Smooth muscle cell (in vitro differentiated cells): Measurements from ENCODE around the gene STARD9. TPM values are rescaled to one million over a fixed set of nuclear protein-coding genes. Genes with fewer than 3 reads are reported as not detected.

Experiments used
- DNase-seq: peaks from one replicate; lab custom pipeline; 2025; ENCODE audit not compliant: unreplicated experiment; lab: John Stamatoyannopoulos, UW
- H2AFZ ChIP-seq: fragments of 200-600 bp; sonication (generic); 2 replicates; pipeline ENCODE4 v1.6.0; 2016; ENCODE audit warnings: antibody characterized with exemption, low read depth, mild to moderate bottlenecking
- H3F3A ChIP-seq: fragments of 200-600 bp; sonication (generic); 2 replicates; pipeline ENCODE4 v1.6.0; 2017; ENCODE audit warnings: antibody characterized with exemption, low read depth
- H3K27ac ChIP-seq: fragments of 200-600 bp; sonication (generic); 2 replicates; pipeline ENCODE4 v1.5.1; 2016; ENCODE audit warnings: low read depth, mild to moderate bottlenecking
- H3K27me3 ChIP-seq: fragments of 200-600 bp; sonication (generic); 2 replicates; pipeline ENCODE4 v1.6.1; 2016; ENCODE audit warnings: low read depth, mild to moderate bottlenecking
- H3K36me3 ChIP-seq: fragments of 200-600 bp; sonication (generic); 2 replicates; pipeline ENCODE4 v1.5.1; 2016; ENCODE audit warnings: low read depth
- H3K4me1 ChIP-seq: fragments of 200-600 bp; sonication (generic); 2 replicates; pipeline ENCODE4 v1.5.1; 2016; ENCODE audit warnings: low read depth
- H3K4me2 ChIP-seq: fragments of 200-600 bp; sonication (generic); 2 replicates; pipeline ENCODE4 v1.6.0; 2016; ENCODE audit warnings: mild to moderate bottlenecking
- H3K4me3 ChIP-seq: fragments of 200-600 bp; sonication (generic); 2 replicates; pipeline ENCODE4 v1.5.1; 2016; ENCODE audit warnings: mild to moderate bottlenecking
- H3K79me2 ChIP-seq: fragments of 200-600 bp; sonication (generic); 2 replicates; pipeline ENCODE4 v1.6.0; 2016; ENCODE audit warnings: low read depth, mild to moderate bottlenecking
- H3K9ac ChIP-seq: fragments of 200-600 bp; sonication (generic); 2 replicates; pipeline ENCODE4 v1.6.0; 2016; ENCODE audit warnings: low read depth
- H3K9me3 ChIP-seq: fragments of 200-600 bp; sonication (generic); replicated peaks from 2 replicates; pipeline ENCODE4 v1.5.1; 2016; ENCODE audit warnings: low read depth
- H4K20me1 ChIP-seq: fragments of 200-600 bp; sonication (generic); 2 replicates; pipeline ENCODE4 v1.6.0; 2016; ENCODE audit warnings: low read depth
- WGBS: methylation state at CpG from one replicate; pipeline ENCODE4 v1.1.7; 2016; ENCODE audit warnings: low lambda C conversion rate; 5-methylcytosine and 5-hydroxymethylcytosine counted together
- polyA plus RNA-seq: library from polyadenylated mRNA; unstranded; fragments of >200 nt; fragmentation: Nextera tagmentation; extraction: Ambion mirVana; gene quantifications from 2 replicates; pipeline ENCODE4 v1.2.1, GENCODE V29; 2016
- total RNA-seq: library from RNA; depleted of rRNA; stranded (reverse); fragments of >200 nt; gene quantifications from 2 replicates; pipeline ENCODE4 v1.2.3, GENCODE V29; 2014
- TF ChIP-seq, protein P1 (sequence below): fragments of 200-600 bp; sonication (generic); IDR thresholded peaks from 2 replicates; pipeline ENCODE4 v1.5.1; 2017; ENCODE audit warnings: borderline replicate concordance, mild to moderate bottlenecking, antibody characterized with exemption; ENCODE audit not compliant: insufficient read depth, poor library complexity, severe bottlenecking

Gene STARD9
- total and polyA plus RNA-seq, 2 experiments from 2014 or later, result 1.6 to 6.3 TPM

DNA sequence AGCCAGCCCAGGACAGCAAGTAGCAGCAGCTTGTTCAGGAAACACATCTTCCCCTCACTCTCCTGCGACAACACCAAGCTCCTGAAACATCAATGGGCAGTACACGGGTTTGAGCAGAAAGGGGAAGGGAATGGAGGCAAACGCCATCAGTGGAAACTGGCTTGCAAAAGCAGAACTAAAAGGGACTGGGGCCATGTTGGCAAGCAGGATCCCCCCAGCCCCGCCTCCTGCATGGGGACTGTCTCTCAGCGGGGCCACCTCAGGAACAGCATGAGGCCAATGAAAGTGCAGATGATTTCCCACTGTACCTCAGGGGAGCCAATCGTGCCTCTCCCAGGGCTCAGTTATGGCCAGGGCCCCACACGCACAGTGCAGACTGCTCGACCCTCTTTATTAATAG lies 154.7 kb downstream of the STARD9 start:
- DNase-seq, result no peak
- TF ChIP-seq, protein P1, sequence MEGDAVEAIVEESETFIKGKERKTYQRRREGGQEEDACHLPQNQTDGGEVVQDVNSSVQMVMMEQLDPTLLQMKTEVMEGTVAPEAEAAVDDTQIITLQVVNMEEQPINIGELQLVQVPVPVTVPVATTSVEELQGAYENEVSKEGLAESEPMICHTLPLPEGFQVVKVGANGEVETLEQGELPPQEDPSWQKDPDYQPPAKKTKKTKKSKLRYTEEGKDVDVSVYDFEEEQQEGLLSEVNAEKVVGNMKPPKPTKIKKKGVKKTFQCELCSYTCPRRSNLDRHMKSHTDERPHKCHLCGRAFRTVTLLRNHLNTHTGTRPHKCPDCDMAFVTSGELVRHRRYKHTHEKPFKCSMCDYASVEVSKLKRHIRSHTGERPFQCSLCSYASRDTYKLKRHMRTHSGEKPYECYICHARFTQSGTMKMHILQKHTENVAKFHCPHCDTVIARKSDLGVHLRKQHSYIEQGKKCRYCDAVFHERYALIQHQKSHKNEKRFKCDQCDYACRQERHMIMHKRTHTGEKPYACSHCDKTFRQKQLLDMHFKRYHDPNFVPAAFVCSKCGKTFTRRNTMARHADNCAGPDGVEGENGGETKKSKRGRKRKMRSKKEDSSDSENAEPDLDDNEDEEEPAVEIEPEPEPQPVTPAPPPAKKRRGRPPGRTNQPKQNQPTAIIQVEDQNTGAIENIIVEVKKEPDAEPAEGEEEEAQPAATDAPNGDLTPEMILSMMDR, result no peak
- Histone ChIP-seq H3K9me3 (no peaks in the 10 kb centered on the region), H3K4me3 (no peak overlapping the region), H3K4me2 (no peak overlapping the region), H3K27ac (no peak overlapping the region), H3K9ac (no peak overlapping the region), H3F3A (no peaks in the 10 kb centered on the region), H3K79me2 (peaks cover under 1% of the 10 kb centered on the region), H3K36me3 (peaks cover under 1% of the 10 kb centered on the region), H3K4me1 (no peaks in the 10 kb centered on the region), H4K20me1 (peaks cover under 1% of the 10 kb centered on the region), H2AFZ (no peak overlapping the region), H3K27me3 (no peaks in the 10 kb centered on the region)
- 93% methylated on average over 8 of the region's 8 CpGs for WGBS

DNA sequence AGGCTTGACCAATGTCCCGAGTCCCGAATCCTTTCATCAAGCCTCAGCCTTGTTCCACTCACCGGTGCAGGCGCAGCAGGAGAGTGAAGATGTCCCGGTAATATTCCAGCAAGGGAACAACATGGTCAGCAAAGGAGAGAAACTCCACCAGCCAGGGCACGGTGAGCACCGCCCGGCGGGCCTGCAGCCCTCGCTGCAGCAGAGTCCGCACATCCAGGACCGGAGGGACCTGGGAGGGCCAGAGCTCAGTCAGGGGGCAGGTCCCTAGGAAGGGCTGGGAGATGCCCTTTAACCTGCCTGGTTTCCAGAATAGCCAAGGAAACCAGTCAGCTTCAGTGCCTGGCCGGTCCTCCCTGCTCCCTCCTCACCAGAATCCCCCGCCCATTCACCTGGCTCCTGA lies 155.1 kb downstream of the STARD9 start:
- no peak overlapping the region for H3K4me2 ChIP-seq
- H3K27ac ChIP-seq, result no peak overlapping the region
- no peak overlapping the region for H3K4me3 ChIP-seq
- no peak overlapping the region for H3K9ac ChIP-seq
- H3K79me2 ChIP-seq, result peaks cover 5% of the 10 kb centered on the region
- H3K9me3 ChIP-seq, result no peaks in the 10 kb centered on the region
- no peak for DNase-seq
- H3K27me3 ChIP-seq, result no peaks in the 10 kb centered on the region
- H3K36me3 ChIP-seq, result no peaks in the 10 kb centered on the region
- no peak overlapping the region for H2AFZ ChIP-seq
- 97% methylated on average over 14 of the region's 14 CpGs for whole genome bisulfite sequencing
- H3K4me1 ChIP-seq, result no peaks in the 10 kb centered on the region
- H3F3A ChIP-seq, result no peaks in the 10 kb centered on the region
- peaks cover 5% of the 10 kb centered on the region for H4K20me1 ChIP-seq
- TF ChIP-seq, protein P1, result no peak

DNA sequence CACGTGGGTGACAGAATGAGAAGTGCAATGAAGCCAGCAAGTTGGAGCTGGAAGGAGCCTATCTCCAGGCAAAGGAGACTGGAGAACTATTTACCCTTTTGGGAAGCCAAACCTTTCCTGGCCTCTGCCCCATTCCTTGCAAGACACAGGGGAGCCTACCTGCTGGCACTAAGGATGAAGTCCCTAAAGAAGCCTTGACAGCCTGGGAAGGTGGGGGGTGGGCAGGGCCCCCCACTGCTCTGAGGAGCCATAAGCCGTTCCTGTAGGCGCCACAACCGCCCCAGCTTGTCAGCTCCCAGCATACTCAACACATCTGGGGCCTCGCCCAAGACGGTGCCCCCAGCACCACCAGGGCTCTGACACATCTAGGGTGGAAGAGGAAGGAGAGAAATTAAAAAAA lies 156.1 kb downstream of the STARD9 start:
- peaks cover 10% of the 10 kb centered on the region for H4K20me1 ChIP-seq
- no peaks in the 10 kb centered on the region for H3F3A ChIP-seq
- no peak overlapping the region for H3K4me3 ChIP-seq
- H3K9ac ChIP-seq, result no peak overlapping the region
- H3K36me3 ChIP-seq, result no peaks in the 10 kb centered on the region
- no peaks in the 10 kb centered on the region for H3K4me1 ChIP-seq
- H3K27me3 ChIP-seq, result no peaks in the 10 kb centered on the region
- TF ChIP-seq, protein P1, result no peak
- 91% methylated on average over 6 of the region's 6 CpGs for WGBS
- no peak overlapping the region for H2AFZ ChIP-seq
- peaks cover 11% of the 10 kb centered on the region for H3K79me2 ChIP-seq
- H3K4me2 ChIP-seq, result no peak overlapping the region
- no peak for DNase-seq
- H3K9me3 ChIP-seq, result no peaks in the 10 kb centered on the region
- H3K27ac ChIP-seq, result no peak overlapping the region

DNA sequence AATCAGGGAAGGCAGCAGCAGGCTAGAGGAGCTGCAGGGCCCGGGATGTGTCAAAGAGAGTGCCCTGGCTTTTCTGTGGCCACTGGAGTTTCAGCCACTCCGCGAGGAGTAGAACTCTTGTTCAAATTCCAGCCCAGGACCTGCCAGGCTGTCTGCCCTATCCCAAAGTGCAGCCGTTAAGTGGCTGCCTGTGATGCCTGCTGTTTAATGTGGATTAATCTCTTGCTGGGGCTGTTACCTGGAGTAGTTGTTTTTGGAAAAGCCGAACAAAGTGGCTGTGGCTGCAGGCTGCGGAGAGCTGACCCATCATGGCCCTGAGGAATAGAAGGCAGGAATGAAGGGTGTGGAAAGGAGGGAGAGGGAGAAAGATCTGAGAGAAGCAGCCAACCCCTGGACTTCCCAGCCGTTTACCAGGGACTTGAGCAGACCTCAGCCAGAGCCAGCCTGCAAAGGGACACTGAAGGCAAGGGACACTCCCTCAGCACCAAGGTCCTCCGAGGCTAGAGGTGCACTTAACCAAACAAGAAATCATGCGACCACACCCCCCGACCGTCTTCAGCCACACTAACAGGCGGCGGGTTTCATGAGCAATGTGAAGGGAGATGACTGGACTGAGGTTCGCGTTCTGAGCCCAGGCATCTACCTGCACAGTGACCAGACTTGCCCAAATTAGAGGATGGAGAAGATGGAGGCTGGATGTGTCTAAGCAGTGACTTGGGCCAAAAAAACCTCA lies 156.9 kb downstream of the STARD9 start:
- Histone ChIP-seq H2AFZ (no peak overlapping the region), H3K27ac (no peak overlapping the region), H3K9me3 (no peaks in the 10 kb centered on the region), H3F3A (no peaks in the 10 kb centered on the region), H3K9ac (no peak overlapping the region), H4K20me1 (peaks cover 10% of the 10 kb centered on the region), H3K4me1 (no peaks in the 10 kb centered on the region), H3K27me3 (no peaks in the 10 kb centered on the region), H3K79me2 (peaks cover 11% of the 10 kb centered on the region), H3K4me3 (no peak overlapping the region), H3K36me3 (no peaks in the 10 kb centered on the region), H3K4me2 (no peak overlapping the region)
- no peak for DNase-seq
- 93% methylated on average over 15 of the region's 15 CpGs for WGBS
- TF ChIP-seq, protein P1, result no peak
